K562 (cell line): ENCODE data around the gene RUVBL2. TPM values are rescaled to one million over a fixed set of nuclear protein-coding genes. Genes with fewer than 3 reads are reported as not detected.

Experiments
- ARNT ChIP-seq, 2 experiments: fragments of 450-650 bp; IDR thresholded peaks; 2 replicates each; pipeline ENCODE4 v1.6.1; 2016; ENCODE audit warnings: mild to moderate bottlenecking in 1 of 2
- CBFA2T2 ChIP-seq: fragments of 450-650 bp; conservative IDR thresholded peaks from 2 replicates; pipeline ENCODE4 v1.6.1; 2017; ENCODE audit warnings: mild to moderate bottlenecking
- CTCF ChIP-seq, 3 experiments: IDR thresholded peaks in 2 of 3; conservative IDR thresholded peaks in 1 of 3; 2 replicates each; pipeline ENCODE4 v1.5.1; 2011 to 2012; ENCODE audit warnings: low read length in 3 of 3, mild to moderate bottlenecking in 3 of 3, control low read depth in 2 of 3, improper control_type of control experiment in 1 of 3, inconsistent platforms in 1 of 3, low read depth in 1 of 3, mixed read lengths in 1 of 3, moderate library complexity in 1 of 3; ENCODE audit not compliant: insufficient read depth in 2 of 3
- CXXC5 ChIP-seq: fragments of 250-450 bp; sonication (Bioruptor Pico); IDR thresholded peaks from 2 replicates; pipeline ENCODE4 v1.8.0; 2022; ENCODE audit warnings: inconsistent platforms, mild to moderate bottlenecking, moderate library complexity
- DNMT1 ChIP-seq: fragments of 450-650 bp; IDR thresholded peaks from 2 replicates; pipeline ENCODE4 v1.6.1; 2016; ENCODE audit warnings: antibody characterized with exemption, mild to moderate bottlenecking
- FOXK2 ChIP-seq, 2 experiments: fragments of 450-650 bp; IDR thresholded peaks in 1 of 2; conservative IDR thresholded peaks in 1 of 2; 2 replicates each; pipeline ENCODE4 v1.6.1; 2016; ENCODE audit warnings: low read depth in 2 of 2, mild to moderate bottlenecking in 1 of 2
- HINFP ChIP-seq: fragments of 450-650 bp; conservative IDR thresholded peaks from 2 replicates; pipeline ENCODE4 v1.6.1; 2016; ENCODE audit warnings: missing genetic modification characterization, low read depth, mild to moderate bottlenecking, control low read depth, missing compliant biosample characterization
- IFI16 ChIP-seq: fragments of 250-450 bp; sonication (Bioruptor Pico); IDR thresholded peaks from 2 replicates; pipeline ENCODE4 v2.1.2; 2022; ENCODE audit warnings: mild to moderate bottlenecking, inconsistent platforms
- IRF2 ChIP-seq: sonication (generic); formaldehyde crosslinking; IDR thresholded peaks from 2 replicates; pipeline ENCODE4 v1.8.1; 2022; ENCODE audit warnings: mild to moderate bottlenecking, missing genetic modification reagents
- L3MBTL2 ChIP-seq: fragments of 450-650 bp; IDR thresholded peaks from 2 replicates; pipeline ENCODE4 v1.6.1; 2016; ENCODE audit warnings: mild to moderate bottlenecking, moderate library complexity
- NCOA6 ChIP-seq: fragments of 450-650 bp; IDR thresholded peaks from 2 replicates; pipeline ENCODE4 v1.6.1; 2017; ENCODE audit warnings: mild to moderate bottlenecking
- PRDM10 ChIP-seq: fragments of 450-650 bp; IDR thresholded peaks from 2 replicates; pipeline ENCODE4 v1.6.1; 2018; ENCODE audit not compliant: partially characterized antibody
- RCOR1 ChIP-seq, 2 experiments: IDR thresholded peaks; 2 replicates each; pipeline ENCODE4 v1.6.1; 2012; ENCODE audit warnings: low read depth in 2 of 2, low read length in 2 of 2, borderline replicate concordance in 1 of 2, improper control_type of control experiment in 1 of 2
- SLC30A9 ChIP-seq: fragments of 250-450 bp; sonication (Bioruptor Pico); IDR thresholded peaks from 2 replicates; pipeline ENCODE4 v1.8.0; 2022; ENCODE audit warnings: mild to moderate bottlenecking, moderate library complexity
- SUPT5H ChIP-seq: fragments of 450-650 bp; IDR thresholded peaks from 2 replicates; pipeline ENCODE4 v1.6.1; 2016
- TAL1 ChIP-seq: fragments of 450-650 bp; IDR thresholded peaks from 2 replicates; pipeline ENCODE4 v1.6.1; 2016; ENCODE audit warnings: mild to moderate bottlenecking
- TEAD1 ChIP-seq, 2 experiments: fragments of 450-650 bp in 1 of 2; sonication (generic) in 1 of 2; formaldehyde crosslinking; IDR thresholded peaks; 2 replicates each; pipeline versions ENCODE4 v1.4.0 to v1.8.0; 2020 to 2022; ENCODE audit warnings: mild to moderate bottlenecking in 2 of 2, missing genetic modification reagents in 1 of 2
- THRAP3 ChIP-seq: fragments of 450-650 bp; IDR thresholded peaks from 2 replicates; pipeline ENCODE4 v1.6.1; 2016; ENCODE audit warnings: mild to moderate bottlenecking, inconsistent platforms, borderline replicate concordance
- ZNF224 ChIP-seq: sonication (generic); formaldehyde crosslinking; IDR thresholded peaks from 2 replicates; pipeline ENCODE4 v1.8.0; 2022; ENCODE audit warnings: mild to moderate bottlenecking, missing genetic modification reagents
- ZNF76 ChIP-seq: fragments of 250-450 bp; sonication (Bioruptor Pico); IDR thresholded peaks from 2 replicates; pipeline ENCODE4 v1.4.0; 2020; ENCODE audit warnings: mild to moderate bottlenecking, moderate library complexity, borderline replicate concordance
- polyA plus RNA-seq, 8 experiments: library from polyadenylated mRNA; depleted of rRNA in 4 of 8; stranded (reverse) in 5 of 8; unstranded in 3 of 8; fragments of >200 nt; fragmentation: Nextera tagmentation in 2 of 8; fragmentation: Illumina TruSeq in 1 of 8; extraction: Ambion mirVana in 2 of 8; extraction: Trizol in 1 of 8; gene quantifications; 2 replicates each; pipeline versions ENCODE4 v1.2.1 to v1.2.3, GENCODE V29; 2011 to 2014; ENCODE audit warnings: inconsistent platforms in 1 of 8, missing spikeins in 1 of 8
- total RNA-seq, 7 experiments: library from RNA; depleted of rRNA in 6 of 7; stranded (reverse); fragments of >200 nt in 6 of 7; fragmentation: Illumina TruSeq in 2 of 7; extraction: Trizol in 2 of 7; gene quantifications; 2 replicates each; pipeline versions ENCODE4 v1.2.1 to v1.2.3, GENCODE V29; 2011 to 2021; ENCODE audit warnings: low replicate concordance in 1 of 7

The RUVBL2 gene
- total and polyA plus RNA-seq, 9 of the 15 experiments (the other 6 are each of a cell fraction or from before 2014, with no cell fraction given), result 71.4 to 453 (median 237) TPM

GRCh38 chr19:48964205-48965039 lies 29.3 kb upstream of the RUVBL2 start (continued):
- no peak for TF ChIP-seq ZNF224 (CRISPR knock-in tag)
- TF ChIP-seq DNMT1, result 0 out of 2 replicates have a peak, but pooled peaks have one; percentile 67
- TF ChIP-seq THRAP3, result 0 out of 2 replicates have a peak, but pooled peaks have one; percentile 18
- no peak for TF ChIP-seq NCOA6
- no peak for TF ChIP-seq CXXC5
- peak; percentile 26 for TF ChIP-seq PRDM10
- TF ChIP-seq CTCF (IDR thresholded peaks at IDR 0.05 in 2 of 3, conservative IDR thresholded peaks at IDR 0.05 in 1 of 3; ENCODE audit: insufficient read depth in 2 of 3, low read depth in 1 of 3, low read length in 3 of 3), result no peak
- TF ChIP-seq IRF2 (CRISPR knock-in tag), result no peak
- no peak for TF ChIP-seq HINFP (tag)
- TF ChIP-seq RCOR1 (IDR thresholded peaks at IDR 0.05; ENCODE audit: borderline replicate concordance in 1 of 2, low read depth in 2 of 2, low read length in 2 of 2), result peak in 1 of 2 experiments; percentile 59; a peak in 1 of 4 replicates
- no peak for TF ChIP-seq SLC30A9 (CRISPR knock-in tag)
- peak; percentile 22 to 85; a peak in 1 of 4 replicates for TF ChIP-seq ARNT (IDR thresholded peaks at IDR 0.05)
- no peak for TF ChIP-seq FOXK2 (conservative IDR thresholded peaks at IDR 0.05 in 1 of 2, IDR thresholded peaks at IDR 0.05 in 1 of 2; ENCODE audit: low read depth in 2 of 2)
- TF ChIP-seq CBFA2T2, result 0 out of 2 replicates have a peak, but pooled peaks have one; percentile 12
- peak in 1 of 2 experiments; percentile 6; a peak in 1 of 4 replicates for TF ChIP-seq TEAD1 (CRISPR knock-in tag; IDR thresholded peaks at IDR 0.05)
- TF ChIP-seq SUPT5H, result peak; percentile 1; the same call in 1 of the 2 replicates
- 0 out of 2 replicates have a peak, but pooled peaks have one; percentile 24 for TF ChIP-seq TAL1
- TF ChIP-seq L3MBTL2, result peak; percentile 53
- no peak for TF ChIP-seq ZNF76 (CRISPR knock-in tag)
- TF ChIP-seq IFI16, result no peak
